GM10266 (cell line): ENCODE measurements around the gene DHX32.

Experiments
- DNase-seq: peaks from one replicate; pipeline ENCODE4 v3.0.0; 2012; ENCODE audit errors: extremely low spot score
- TF ChIP-seq, protein P1 (sequence below): IDR thresholded peaks from 2 replicates; pipeline ENCODE4 v1.5.1; 2012; ENCODE audit warnings: mild to moderate bottlenecking, low read depth; ENCODE audit not compliant: control insufficient read depth, insufficient read depth; ENCODE audit errors: missing control alignments

The DHX32 gene

DNA sequence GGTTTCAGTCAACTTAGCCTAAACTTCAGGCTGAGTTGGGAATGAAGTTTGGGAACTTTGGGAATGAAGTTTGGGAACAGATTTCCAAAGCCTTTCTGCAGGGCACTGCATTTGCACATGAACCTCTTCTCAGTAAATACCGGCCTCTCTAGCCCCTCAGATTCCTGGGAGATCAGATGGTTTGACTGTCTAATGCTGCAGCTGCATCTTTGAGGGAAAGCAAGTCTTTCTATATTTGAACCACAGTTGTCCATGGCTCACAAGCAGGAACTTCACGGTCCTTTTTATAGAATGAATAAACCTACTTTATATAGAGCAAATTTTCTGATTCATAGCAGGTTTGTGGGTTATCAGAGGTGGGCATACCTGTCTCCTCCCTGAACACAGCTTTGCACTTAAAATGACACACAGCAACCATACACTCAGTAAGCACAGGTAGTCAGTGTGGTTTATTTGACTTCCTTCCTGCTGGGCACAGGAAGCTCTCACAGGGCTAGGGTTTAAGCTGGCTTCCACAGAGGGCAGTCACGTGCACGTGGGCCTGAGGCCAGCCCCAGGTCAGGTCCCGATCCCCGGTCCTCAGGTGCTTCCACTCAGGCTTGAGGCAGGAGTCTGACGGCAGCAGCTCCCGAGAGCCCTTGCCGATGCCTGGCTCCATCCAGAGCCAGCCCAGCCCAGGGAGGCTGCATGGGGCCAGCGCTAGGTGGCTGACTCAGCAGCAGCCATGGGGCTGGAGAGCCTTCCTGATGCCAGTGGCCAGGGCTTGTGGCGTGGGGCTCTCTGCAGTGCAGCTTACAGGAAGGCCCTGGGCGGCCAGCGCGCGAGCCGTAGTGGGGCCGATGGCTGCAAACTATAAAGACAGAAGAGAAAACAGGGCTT, 92.7 kb downstream of the DHX32 start:
- TF ChIP-seq, protein P1, sequence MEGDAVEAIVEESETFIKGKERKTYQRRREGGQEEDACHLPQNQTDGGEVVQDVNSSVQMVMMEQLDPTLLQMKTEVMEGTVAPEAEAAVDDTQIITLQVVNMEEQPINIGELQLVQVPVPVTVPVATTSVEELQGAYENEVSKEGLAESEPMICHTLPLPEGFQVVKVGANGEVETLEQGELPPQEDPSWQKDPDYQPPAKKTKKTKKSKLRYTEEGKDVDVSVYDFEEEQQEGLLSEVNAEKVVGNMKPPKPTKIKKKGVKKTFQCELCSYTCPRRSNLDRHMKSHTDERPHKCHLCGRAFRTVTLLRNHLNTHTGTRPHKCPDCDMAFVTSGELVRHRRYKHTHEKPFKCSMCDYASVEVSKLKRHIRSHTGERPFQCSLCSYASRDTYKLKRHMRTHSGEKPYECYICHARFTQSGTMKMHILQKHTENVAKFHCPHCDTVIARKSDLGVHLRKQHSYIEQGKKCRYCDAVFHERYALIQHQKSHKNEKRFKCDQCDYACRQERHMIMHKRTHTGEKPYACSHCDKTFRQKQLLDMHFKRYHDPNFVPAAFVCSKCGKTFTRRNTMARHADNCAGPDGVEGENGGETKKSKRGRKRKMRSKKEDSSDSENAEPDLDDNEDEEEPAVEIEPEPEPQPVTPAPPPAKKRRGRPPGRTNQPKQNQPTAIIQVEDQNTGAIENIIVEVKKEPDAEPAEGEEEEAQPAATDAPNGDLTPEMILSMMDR = no peak
- no peak for DNase-seq
